Pancreas (tissue), 10 donors: ENCODE results near the gene PADI1. TPM values are rescaled to one million over a fixed set of nuclear protein-coding genes. Genes with fewer than 3 reads are reported as not detected.

ENCODE experiments used
- ATAC-seq, 4 donors: fragments of 200-7000 bp; cut with Tn5 transposase; one replicate each; pipeline versions ENCODE4 v1.8.0 to v1.9.1; 2020; ENCODE audit warnings: mild to moderate bottlenecking in 4 of 4, moderate library complexity in 4 of 4
- DNase-seq, 6 donors: peaks; one replicate each; pipeline ENCODE4 v3.0.0-alpha.2; 2020
- FAIRE-seq: peaks from 2 replicates; lab custom pipeline; 2012; peaks lifted over from hg19 to GRCh38; lab: Jason Lieb, UNC
- H3K27ac ChIP-seq, 4 donors: fragments of 200-600 bp; sonication (generic); 1 replicate in 3 of 4; 2 replicates in 1 of 4; pipeline versions ENCODE4 v1.5.0 to v1.8.0; 2020
- H3K27me3 ChIP-seq, 4 donors: fragments of 200-600 bp; one replicate each; pipeline ENCODE4 v1.8.0; 2021
- H3K36me3 ChIP-seq, 3 donors: fragments of 200-600 bp; sonication (generic) in 1 of 3; one replicate each; pipeline versions ENCODE4 v1.5.0 to v1.8.0; 2020 to 2021
- H3K4me1 ChIP-seq, 3 donors: fragments of 200-600 bp; one replicate each; pipeline ENCODE4 v1.8.0; 2021
- H3K4me3 ChIP-seq, 4 donors: fragments of 200-600 bp; sonication (generic) in 2 of 4; one replicate each; pipeline versions ENCODE4 v1.5.0 to v1.8.0; 2020 to 2021
- H3K9me3 ChIP-seq, 4 donors: fragments of 200-600 bp; one replicate each; pipeline ENCODE4 v1.8.0; 2021
- CTCF ChIP-seq, 4 donors: fragments of 200-600 bp; sonication (generic) in 3 of 4; IDR thresholded peaks; one replicate each; pipeline versions ENCODE4 v1.5.0 to v1.8.0; 2021; ENCODE audit warnings: antibody characterized with exemption in 4 of 4
- WGBS, 2 donors: extraction: QIAGEN DNeasy Blood & Tissue Kit; methylation state at CpG; one replicate each; pipeline ENCODE4 v1.1.7; 2013; 5-methylcytosine and 5-hydroxymethylcytosine counted together
- intact Hi-C, 3 donors: fragments of 100-400 bp; cut with DNase I; formaldehyde crosslinking; loops; one replicate each; pipeline versions ENCODE4 v1.11.1 to v1.14.2; 2022
- polyA plus RNA-seq, 2 donors: library from polyadenylated mRNA; stranded (reverse); fragments of 200-250 nt; gene quantifications; one replicate each; pipeline ENCODE4 v1.2.3, GENCODE V29; 2013
- total RNA-seq, 6 donors: library from RNA; stranded (reverse); fragmentation: NEBNext Ultra II Directional in 4 of 6; extraction: Animal tissue kit (Norgen Biotek cat#: 25700) in 4 of 6; gene quantifications; one replicate each; pipeline versions ENCODE4 v1.2.1 to v1.2.4, GENCODE V29; 2021 to 2023
- donor health status: healthy with polysubstance abuse.
- donor health status: DM: no; HTN: no; CAD: no; lungs with moderate emphysema.
- donor health status: DM: no; HTN: no; CAD: no.
- donor health status: control.
- donor health status: control.
- donor health status: Bipolar disorder and iron deficiency.
- donor health status: DM: yes; HTN: yes; CAD: no.
- donor health status: DM: no; HTN: no; CAD: no.
- donor health status: DM: no; HTN: no; CAD: no.
- donor health status: DM: yes; HTN: yes; CAD: no.

PADI1 gene
- total and polyA plus RNA-seq, 8 donors: 0.23 TPM; not detected in 7

GRCh38 chr1:17192394-17193221 lies 12.3 kb upstream of the PADI1 start:
- FAIRE-seq (no peak), DNase-seq (no peak), ATAC-seq (peak in 1 of 4 donors; percentile 25)
- H3K27me3 ChIP-seq: no peaks in the 10 kb centered on the region
- H3K4me1 ChIP-seq: no peaks in the 10 kb centered on the region
- WGBS, 2 donors: 78 to 83% methylated on average over 13 of the region's 13 CpGs
- intact Hi-C loops: no loop called here
- no peak for TF ChIP-seq CTCF (IDR thresholded peaks at IDR 0.05)
- H3K4me3 ChIP-seq: no peak overlapping the region
- no peaks in the 10 kb centered on the region for H3K36me3 ChIP-seq
- no peak overlapping the region for H3K27ac ChIP-seq
- H3K9me3 ChIP-seq: no peaks in the 10 kb centered on the region

GRCh38 chr1:17193222-17194132 lies 11.5 kb upstream of the PADI1 start:
- no peaks in the 10 kb centered on the region for H3K4me1 ChIP-seq
- 73 to 77% methylated on average over 16 to 17 of the region's 17 CpGs for WGBS, 2 donors
- H3K36me3 ChIP-seq: no peaks in the 10 kb centered on the region
- H3K27me3 ChIP-seq: no peaks in the 10 kb centered on the region
- TF ChIP-seq CTCF (IDR thresholded peaks at IDR 0.05): no peak
- ATAC-seq (no peak), DNase-seq (no peak), FAIRE-seq (no peak)
- H3K27ac ChIP-seq: no peak overlapping the region
- no peak overlapping the region for H3K4me3 ChIP-seq
- H3K9me3 ChIP-seq: no peaks in the 10 kb centered on the region
- intact Hi-C loops: no loop called here

- no peak for ATAC-seq
- WGBS, 2 donors: 56 to 81% methylated on average over 3 of the region's 3 CpGs
- H3K4me1 ChIP-seq: no peaks in the 10 kb centered on the region
- FAIRE-seq: no peak
- no peaks in the 10 kb centered on the region for H3K27me3 ChIP-seq
- no peaks in the 10 kb centered on the region for H3K9me3 ChIP-seq
- H3K36me3 ChIP-seq: no peaks in the 10 kb centered on the region
- intact Hi-C loops: no loop called here
- H3K27ac ChIP-seq: no peak overlapping the region
- H3K4me3 ChIP-seq: no peak overlapping the region
- TF ChIP-seq CTCF (IDR thresholded peaks at IDR 0.05): no peak
- DNase-seq: no peak
These were observed 10.8 kb upstream of the PADI1 start for GRCh38 chr1:17194133-17194475.

- Histone ChIP-seq H3K27me3 (no peaks in the 10 kb centered on the region), H3K4me1 (no peaks in the 10 kb centered on the region), H3K9me3 (no peaks in the 10 kb centered on the region), H3K36me3 (no peaks in the 10 kb centered on the region), H3K27ac (no peak overlapping the region), H3K4me3 (no peak overlapping the region)
- no peak for ATAC-seq
- DNase-seq: no peak
- intact Hi-C loops: no loop called here
- no peak for FAIRE-seq
- WGBS, 2 donors: 69 to 74% methylated on average over 8 of the region's 8 CpGs
- TF ChIP-seq CTCF (IDR thresholded peaks at IDR 0.05): no peak
These were observed 10.1 kb upstream of the PADI1 start for GRCh38 chr1:17194615-17195528.
